ENCODE data around the gene TSEN54.
"Not testable (repeated sequence)": the region's sequence is repeated elsewhere in the genome, so short reads cannot be mapped to it uniquely, and the experiment has no call there.

Gene TSEN54

GRCh38 chr17:75517297-75517865 lies 1.1 kb downstream of the TSEN54 start:
- in situ Hi-C loops (cut with MboI; ENCODE audit: low sequenced_read_pairs): no loop called here

GRCh38 chr17:75518201-75518600 lies 1.9 kb downstream of the TSEN54 start:
- in situ Hi-C loops (cut with MboI; ENCODE audit: low sequenced_read_pairs): no loop called here

- in situ Hi-C loops (cut with MboI; ENCODE audit: low sequenced_read_pairs): no loop called here
Measured at GRCh38 chr17:75518983-75519537, 2.7 kb downstream of the TSEN54 start.

- in situ Hi-C loops (cut with MboI; ENCODE audit: low sequenced_read_pairs): not testable (repeated sequence)
Measured at GRCh38 chr17:75520413-75520812, 4.1 kb downstream of the TSEN54 start.

GRCh38 chr17:75521290-75521689 lies 5.0 kb downstream of the TSEN54 start:
- in situ Hi-C loops (cut with MboI; ENCODE audit: low sequenced_read_pairs): no loop called here

- in situ Hi-C loops (cut with MboI; ENCODE audit: low sequenced_read_pairs): no loop called here
Measured at GRCh38 chr17:75521951-75522727, 5.8 kb downstream of the TSEN54 start.

- in situ Hi-C loops (cut with MboI; ENCODE audit: low sequenced_read_pairs): no loop called here
Measured at GRCh38 chr17:75523647-75524046, 7.3 kb downstream of the TSEN54 start.

- in situ Hi-C loops (cut with MboI; ENCODE audit: low sequenced_read_pairs): no loop called here
Measured at GRCh38 chr17:75524269-75524969, 8.1 kb downstream of the TSEN54 start.

- in situ Hi-C loops (cut with MboI; ENCODE audit: low sequenced_read_pairs): no loop called here
Measured at GRCh38 chr17:75524970-75525805, 8.9 kb downstream of the TSEN54 start, which contains the start of gene LLGL2. Gene LLGL2, plus strand, starts transcription at chr17:75525697. Its CDS starts 17,730 bp downstream, at chr17:75543427.

- in situ Hi-C loops (cut with MboI; ENCODE audit: low sequenced_read_pairs): no loop called here
Measured at GRCh38 chr17:75525806-75526554, 9.7 kb downstream of the TSEN54 start.

GRCh38 chr17:75526555-75527270 lies 10.4 kb downstream of the TSEN54 start:
- in situ Hi-C loops (cut with MboI; ENCODE audit: low sequenced_read_pairs): no loop called here

- in situ Hi-C loops (cut with MboI; ENCODE audit: low sequenced_read_pairs): no loop called here
Measured at GRCh38 chr17:75530837-75531720, 14.8 kb downstream of the TSEN54 start.

GRCh38 chr17:75531721-75532072 lies 15.4 kb downstream of the TSEN54 start:
- in situ Hi-C loops (cut with MboI; ENCODE audit: low sequenced_read_pairs): no loop called here

GRCh38 chr17:75535119-75535537 lies 18.8 kb downstream of the TSEN54 start:
- in situ Hi-C loops (cut with MboI; ENCODE audit: low sequenced_read_pairs): no loop called here

GRCh38 chr17:75535871-75536270 lies 19.5 kb downstream of the TSEN54 start:
- in situ Hi-C loops (cut with MboI; ENCODE audit: low sequenced_read_pairs): no loop called here

- in situ Hi-C loops (cut with MboI; ENCODE audit: low sequenced_read_pairs): no loop called here
Measured at GRCh38 chr17:75536366-75536765, 20.0 kb downstream of the TSEN54 start.

GRCh38 chr17:75539967-75540729 lies 23.8 kb downstream of the TSEN54 start:
- in situ Hi-C loops (cut with MboI; ENCODE audit: low sequenced_read_pairs): no loop called here

Measured in HL-60/S4 treated with retinoic acid at 250 ng/mL for 4 days and 3 days (cell line).